Esophagus muscularis mucosa (tissue), 4 donors: ENCODE measurements around the gene ZFP91.

ENCODE experiments used
- CTCF ChIP-seq, 3 experiments: fragments of 200-600 bp in 2 of 3; fragments of 450-650 bp in 1 of 3; sonication (generic) in 2 of 3; IDR thresholded peaks; one replicate each; pipeline ENCODE4 v1.5.1; 2017 to 2019; ENCODE audit warnings: antibody characterized with exemption in 3 of 3, mild to moderate bottlenecking in 2 of 3, moderate library complexity in 1 of 3
- EP300 ChIP-seq: sonication (generic); formaldehyde crosslinking; IDR thresholded peaks from one replicate; pipeline ENCODE4 v1.6.1; 2017; ENCODE audit warnings: antibody characterized with exemption
- POLR2A ChIP-seq: fragments of 450-650 bp; IDR thresholded peaks from one replicate; pipeline ENCODE4 v1.6.1; 2017; ENCODE audit warnings: antibody characterized with exemption, moderate library complexity, mild to moderate bottlenecking, low read depth

- TF ChIP-seq CTCF (IDR thresholded peaks at IDR 0.05): no peak
- no peak for TF ChIP-seq POLR2A
- TF ChIP-seq EP300: no peak
Measured at GRCh38 chr11:58615559-58615958, 36.7 kb downstream of the ZFP91 start.
